Measurements from ENCODE around the gene PACSIN2.

DNA sequence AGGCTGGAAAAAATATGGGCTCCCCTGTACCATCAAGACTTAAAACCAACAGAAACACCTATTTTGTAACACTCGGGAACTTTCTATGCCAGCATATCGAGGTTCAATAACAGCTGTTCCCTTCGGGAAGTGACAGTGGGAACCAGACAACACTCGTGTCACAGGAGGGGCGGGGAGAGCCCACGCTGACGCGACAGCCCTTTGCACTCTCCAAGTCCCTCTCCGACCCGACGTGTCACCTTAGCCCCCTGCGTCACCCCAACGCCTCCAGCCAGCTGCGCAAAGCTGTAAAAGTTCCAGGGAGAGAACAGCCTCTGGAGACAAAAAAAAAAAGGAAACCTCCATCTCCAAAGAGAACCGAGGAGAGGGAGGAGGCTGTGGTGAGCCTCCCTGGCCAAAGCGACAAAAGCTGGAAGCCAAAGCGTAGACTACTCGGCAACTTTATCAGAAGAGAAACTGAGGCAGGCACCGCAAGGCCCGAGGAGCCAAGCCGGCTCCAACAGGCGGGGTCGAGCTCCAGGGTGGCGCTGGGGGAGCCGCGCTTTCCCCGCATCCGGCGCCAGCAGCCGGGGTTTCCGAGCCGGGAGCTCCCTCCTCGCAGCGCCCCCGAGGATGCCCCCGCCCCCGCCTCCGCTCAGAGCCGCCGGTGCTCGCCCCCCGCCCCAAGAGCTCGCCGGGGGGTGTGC lies 158.6 kb downstream of the PACSIN2 start:
- TF ChIP-seq POLR2A (IDR thresholded peaks at IDR 0.05), result peak in 1 of 2 donors; percentile 54
- TF ChIP-seq, protein P1, sequence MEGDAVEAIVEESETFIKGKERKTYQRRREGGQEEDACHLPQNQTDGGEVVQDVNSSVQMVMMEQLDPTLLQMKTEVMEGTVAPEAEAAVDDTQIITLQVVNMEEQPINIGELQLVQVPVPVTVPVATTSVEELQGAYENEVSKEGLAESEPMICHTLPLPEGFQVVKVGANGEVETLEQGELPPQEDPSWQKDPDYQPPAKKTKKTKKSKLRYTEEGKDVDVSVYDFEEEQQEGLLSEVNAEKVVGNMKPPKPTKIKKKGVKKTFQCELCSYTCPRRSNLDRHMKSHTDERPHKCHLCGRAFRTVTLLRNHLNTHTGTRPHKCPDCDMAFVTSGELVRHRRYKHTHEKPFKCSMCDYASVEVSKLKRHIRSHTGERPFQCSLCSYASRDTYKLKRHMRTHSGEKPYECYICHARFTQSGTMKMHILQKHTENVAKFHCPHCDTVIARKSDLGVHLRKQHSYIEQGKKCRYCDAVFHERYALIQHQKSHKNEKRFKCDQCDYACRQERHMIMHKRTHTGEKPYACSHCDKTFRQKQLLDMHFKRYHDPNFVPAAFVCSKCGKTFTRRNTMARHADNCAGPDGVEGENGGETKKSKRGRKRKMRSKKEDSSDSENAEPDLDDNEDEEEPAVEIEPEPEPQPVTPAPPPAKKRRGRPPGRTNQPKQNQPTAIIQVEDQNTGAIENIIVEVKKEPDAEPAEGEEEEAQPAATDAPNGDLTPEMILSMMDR (IDR thresholded peaks at IDR 0.05), result no peak

All from thyroid gland (tissue), 4 donors.